ENCODE results near the gene ZNF467. TPM values are rescaled to one million over a fixed set of nuclear protein-coding genes. Genes with fewer than 3 reads are reported as not detected.

Gene ZNF467
- total and polyA plus RNA-seq, 2 experiments from 2014 or later, result 0.10 to 0.40 TPM

DNA sequence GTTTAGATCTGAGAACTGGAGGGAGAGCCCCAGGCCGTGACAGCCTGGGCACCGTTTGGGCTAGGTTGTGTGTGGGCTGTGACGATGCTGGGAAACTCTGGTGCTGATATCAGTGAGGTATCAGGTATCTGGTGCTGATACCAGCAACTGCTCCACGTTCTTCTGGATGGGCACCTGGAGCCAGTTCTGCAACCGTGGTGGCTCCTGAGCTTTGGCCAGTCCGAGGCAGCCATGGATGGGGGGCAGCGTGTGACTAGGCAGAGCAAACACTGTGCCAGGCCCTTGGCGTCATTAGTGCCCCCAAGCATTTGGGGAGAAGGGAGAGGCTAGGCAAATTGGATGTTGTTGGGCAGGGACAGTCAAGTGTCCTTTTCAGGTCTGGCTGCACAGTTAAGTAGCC lies 57.9 kb downstream of the ZNF467 start:
- peak overlapping the region; percentile 93 for H3K4me3 ChIP-seq
- H3K27me3 Mint-ChIP-seq (ENCODE audit: insufficient read depth, low read depth, poor library complexity), result peaks cover 17% of the 10 kb centered on the region
- H3K4me3 Mint-ChIP-seq, result peak overlapping the region; percentile 93
- DNase-seq (ENCODE audit: low spot score) (no peak), ATAC-seq (no peak)
- peaks cover 22% of the 10 kb centered on the region for H3K9me3 Mint-ChIP-seq
- TF ChIP-seq STAT1 (IDR thresholded peaks at IDR 0.05; ENCODE audit: unreplicated experiment) (no peak), CTCF (conservative IDR thresholded peaks at IDR 0.05; ENCODE audit: low read depth in 2 of 2) (no peak), CREB1 (CRISPR knock-in tag; IDR thresholded peaks at IDR 0.05; ENCODE audit: low read depth) (no peak), POLR2AphosphoS5 (IDR thresholded peaks at IDR 0.05; ENCODE audit: low read depth) (no peak), JUNB (IDR thresholded peaks at IDR 0.05; ENCODE audit: unreplicated experiment) (no peak), EZH2phosphoT487 (IDR thresholded peaks at IDR 0.05; ENCODE audit: unreplicated experiment) (no peak), NANOG (IDR thresholded peaks at IDR 0.05; ENCODE audit: borderline replicate concordance) (no peak)
- TF ChIP-seq, protein P1, sequence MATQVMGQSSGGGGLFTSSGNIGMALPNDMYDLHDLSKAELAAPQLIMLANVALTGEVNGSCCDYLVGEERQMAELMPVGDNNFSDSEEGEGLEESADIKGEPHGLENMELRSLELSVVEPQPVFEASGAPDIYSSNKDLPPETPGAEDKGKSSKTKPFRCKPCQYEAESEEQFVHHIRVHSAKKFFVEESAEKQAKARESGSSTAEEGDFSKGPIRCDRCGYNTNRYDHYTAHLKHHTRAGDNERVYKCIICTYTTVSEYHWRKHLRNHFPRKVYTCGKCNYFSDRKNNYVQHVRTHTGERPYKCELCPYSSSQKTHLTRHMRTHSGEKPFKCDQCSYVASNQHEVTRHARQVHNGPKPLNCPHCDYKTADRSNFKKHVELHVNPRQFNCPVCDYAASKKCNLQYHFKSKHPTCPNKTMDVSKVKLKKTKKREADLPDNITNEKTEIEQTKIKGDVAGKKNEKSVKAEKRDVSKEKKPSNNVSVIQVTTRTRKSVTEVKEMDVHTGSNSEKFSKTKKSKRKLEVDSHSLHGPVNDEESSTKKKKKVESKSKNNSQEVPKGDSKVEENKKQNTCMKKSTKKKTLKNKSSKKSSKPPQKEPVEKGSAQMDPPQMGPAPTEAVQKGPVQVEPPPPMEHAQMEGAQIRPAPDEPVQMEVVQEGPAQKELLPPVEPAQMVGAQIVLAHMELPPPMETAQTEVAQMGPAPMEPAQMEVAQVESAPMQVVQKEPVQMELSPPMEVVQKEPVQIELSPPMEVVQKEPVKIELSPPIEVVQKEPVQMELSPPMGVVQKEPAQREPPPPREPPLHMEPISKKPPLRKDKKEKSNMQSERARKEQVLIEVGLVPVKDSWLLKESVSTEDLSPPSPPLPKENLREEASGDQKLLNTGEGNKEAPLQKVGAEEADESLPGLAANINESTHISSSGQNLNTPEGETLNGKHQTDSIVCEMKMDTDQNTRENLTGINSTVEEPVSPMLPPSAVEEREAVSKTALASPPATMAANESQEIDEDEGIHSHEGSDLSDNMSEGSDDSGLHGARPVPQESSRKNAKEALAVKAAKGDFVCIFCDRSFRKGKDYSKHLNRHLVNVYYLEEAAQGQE (IDR thresholded peaks at IDR 0.05; ENCODE audit: unreplicated experiment), result no peak
- TF ChIP-seq, protein P2, sequence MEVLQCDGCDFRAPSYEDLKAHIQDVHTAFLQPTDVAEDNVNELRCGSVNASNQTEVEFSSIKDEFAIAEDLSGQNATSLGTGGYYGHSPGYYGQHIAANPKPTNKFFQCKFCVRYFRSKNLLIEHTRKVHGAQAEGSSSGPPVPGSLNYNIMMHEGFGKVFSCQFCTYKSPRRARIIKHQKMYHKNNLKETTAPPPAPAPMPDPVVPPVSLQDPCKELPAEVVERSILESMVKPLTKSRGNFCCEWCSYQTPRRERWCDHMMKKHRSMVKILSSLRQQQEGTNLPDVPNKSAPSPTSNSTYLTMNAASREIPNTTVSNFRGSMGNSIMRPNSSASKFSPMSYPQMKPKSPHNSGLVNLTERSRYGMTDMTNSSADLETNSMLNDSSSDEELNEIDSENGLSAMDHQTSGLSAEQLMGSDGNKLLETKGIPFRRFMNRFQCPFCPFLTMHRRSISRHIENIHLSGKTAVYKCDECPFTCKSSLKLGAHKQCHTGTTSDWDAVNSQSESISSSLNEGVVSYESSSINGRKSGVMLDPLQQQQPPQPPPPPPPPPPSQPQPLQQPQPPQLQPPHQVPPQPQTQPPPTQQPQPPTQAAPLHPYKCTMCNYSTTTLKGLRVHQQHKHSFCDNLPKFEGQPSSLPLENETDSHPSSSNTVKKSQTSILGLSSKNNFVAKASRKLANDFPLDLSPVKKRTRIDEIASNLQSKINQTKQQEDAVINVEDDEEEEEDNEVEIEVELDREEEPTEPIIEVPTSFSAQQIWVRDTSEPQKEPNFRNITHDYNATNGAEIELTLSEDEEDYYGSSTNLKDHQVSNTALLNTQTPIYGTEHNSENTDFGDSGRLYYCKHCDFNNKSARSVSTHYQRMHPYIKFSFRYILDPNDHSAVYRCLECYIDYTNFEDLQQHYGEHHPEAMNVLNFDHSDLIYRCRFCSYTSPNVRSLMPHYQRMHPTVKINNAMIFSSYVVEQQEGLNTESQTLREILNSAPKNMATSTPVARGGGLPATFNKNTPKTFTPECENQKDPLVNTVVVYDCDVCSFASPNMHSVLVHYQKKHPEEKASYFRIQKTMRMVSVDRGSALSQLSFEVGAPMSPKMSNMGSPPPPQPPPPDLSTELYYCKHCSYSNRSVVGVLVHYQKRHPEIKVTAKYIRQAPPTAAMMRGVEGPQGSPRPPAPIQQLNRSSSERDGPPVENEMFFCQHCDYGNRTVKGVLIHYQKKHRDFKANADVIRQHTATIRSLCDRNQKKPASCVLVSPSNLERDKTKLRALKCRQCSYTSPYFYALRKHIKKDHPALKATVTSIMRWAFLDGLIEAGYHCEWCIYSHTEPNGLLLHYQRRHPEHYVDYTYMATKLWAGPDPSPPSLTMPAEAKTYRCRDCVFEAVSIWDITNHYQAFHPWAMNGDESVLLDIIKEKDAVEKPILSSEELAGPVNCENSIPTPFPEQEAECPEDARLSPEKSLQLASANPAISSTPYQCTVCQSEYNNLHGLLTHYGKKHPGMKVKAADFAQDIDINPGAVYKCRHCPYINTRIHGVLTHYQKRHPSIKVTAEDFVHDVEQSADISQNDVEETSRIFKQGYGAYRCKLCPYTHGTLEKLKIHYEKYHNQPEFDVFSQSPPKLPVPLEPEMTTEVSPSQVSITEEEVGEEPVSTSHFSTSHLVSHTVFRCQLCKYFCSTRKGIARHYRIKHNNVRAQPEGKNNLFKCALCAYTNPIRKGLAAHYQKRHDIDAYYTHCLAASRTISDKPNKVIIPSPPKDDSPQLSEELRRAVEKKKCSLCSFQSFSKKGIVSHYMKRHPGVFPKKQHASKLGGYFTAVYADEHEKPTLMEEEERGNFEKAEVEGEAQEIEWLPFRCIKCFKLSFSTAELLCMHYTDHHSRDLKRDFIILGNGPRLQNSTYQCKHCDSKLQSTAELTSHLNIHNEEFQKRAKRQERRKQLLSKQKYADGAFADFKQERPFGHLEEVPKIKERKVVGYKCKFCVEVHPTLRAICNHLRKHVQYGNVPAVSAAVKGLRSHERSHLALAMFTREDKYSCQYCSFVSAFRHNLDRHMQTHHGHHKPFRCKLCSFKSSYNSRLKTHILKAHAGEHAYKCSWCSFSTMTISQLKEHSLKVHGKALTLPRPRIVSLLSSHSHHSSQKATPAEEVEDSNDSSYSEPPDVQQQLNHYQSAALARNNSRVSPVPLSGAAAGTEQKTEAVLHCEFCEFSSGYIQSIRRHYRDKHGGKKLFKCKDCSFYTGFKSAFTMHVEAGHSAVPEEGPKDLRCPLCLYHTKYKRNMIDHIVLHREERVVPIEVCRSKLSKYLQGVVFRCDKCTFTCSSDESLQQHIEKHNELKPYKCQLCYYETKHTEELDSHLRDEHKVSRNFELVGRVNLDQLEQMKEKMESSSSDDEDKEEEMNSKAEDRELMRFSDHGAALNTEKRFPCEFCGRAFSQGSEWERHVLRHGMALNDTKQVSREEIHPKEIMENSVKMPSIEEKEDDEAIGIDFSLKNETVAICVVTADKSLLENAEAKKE (CRISPR knock-in tag; IDR thresholded peaks at IDR 0.05), result no peak
- 0 out of 2 replicates have a peak, but pooled peaks cover 3% of the 10 kb centered on the region for H3K36me3 ChIP-seq (ENCODE audit: insufficient read depth)
- peak overlapping the region; percentile 96; the same call in 1 of the 2 replicates for H2AFZ ChIP-seq
- H3K9me2 ChIP-seq (ENCODE audit: insufficient read depth), result no peaks in the 10 kb centered on the region
- peak overlapping the region; percentile 70 for H3K27ac Mint-ChIP-seq
- H3K27ac ChIP-seq (ENCODE audit: low read depth), result no peak overlapping the region
- peaks cover 10% of the 10 kb centered on the region; the same call in 1 of the 2 replicates for H3K79me2 ChIP-seq (replicated peaks; ENCODE audit: insufficient read depth)
- H3K4me1 ChIP-seq (ENCODE audit: insufficient read depth), result no peaks in the 10 kb centered on the region; the same call in none of the 2 replicates
- H3F3A ChIP-seq (replicated peaks; ENCODE audit: low read depth), result no peaks in the 10 kb centered on the region
- H4K20me1 ChIP-seq (replicated peaks; ENCODE audit: insufficient read depth), result no peaks in the 10 kb centered on the region; the same call in 1 of the 2 replicates
- peaks cover 7% of the 10 kb centered on the region for H3K36me3 Mint-ChIP-seq (ENCODE audit: low read depth)
- H3K27me3 ChIP-seq (ENCODE audit: insufficient read depth), result peaks cover 20% of the 10 kb centered on the region
- peak overlapping the region; percentile 94 for H3K4me2 ChIP-seq
- H3K4me1 Mint-ChIP-seq, result peaks cover 11% of the 10 kb centered on the region
